HL-60/S4 (cell line): Measurements from ENCODE around the gene PSME1.

ENCODE experiments used
- in situ Hi-C: fragments of 300-500 bp; cut with MboI; formaldehyde crosslinking; loops from 2 replicates; pipeline ENCODE4 v1.14.3; 2022; ENCODE audit warnings: low sequenced_read_pairs

The PSME1 gene

DNA sequence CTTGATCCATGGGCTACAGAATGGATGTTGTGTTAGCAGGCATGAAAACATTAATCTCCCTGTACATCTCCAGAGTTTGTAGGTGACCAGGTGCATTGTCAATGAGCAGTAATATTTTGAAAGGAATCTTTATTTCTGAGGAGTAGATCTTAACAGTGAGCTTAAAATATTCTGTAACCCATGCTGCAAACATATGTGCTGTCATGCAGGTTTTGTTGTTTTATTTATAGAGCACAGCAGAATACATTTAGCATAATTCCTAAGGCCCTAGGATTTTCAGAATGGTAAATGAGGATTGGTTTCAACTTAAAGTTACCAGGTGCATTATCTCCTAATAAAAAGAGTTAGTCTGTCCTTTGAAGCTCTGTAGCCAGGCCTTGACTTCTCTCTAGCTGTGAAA lies 9.1 kb upstream of the PSME1 start:
- in situ Hi-C loops = no loop called here

DNA sequence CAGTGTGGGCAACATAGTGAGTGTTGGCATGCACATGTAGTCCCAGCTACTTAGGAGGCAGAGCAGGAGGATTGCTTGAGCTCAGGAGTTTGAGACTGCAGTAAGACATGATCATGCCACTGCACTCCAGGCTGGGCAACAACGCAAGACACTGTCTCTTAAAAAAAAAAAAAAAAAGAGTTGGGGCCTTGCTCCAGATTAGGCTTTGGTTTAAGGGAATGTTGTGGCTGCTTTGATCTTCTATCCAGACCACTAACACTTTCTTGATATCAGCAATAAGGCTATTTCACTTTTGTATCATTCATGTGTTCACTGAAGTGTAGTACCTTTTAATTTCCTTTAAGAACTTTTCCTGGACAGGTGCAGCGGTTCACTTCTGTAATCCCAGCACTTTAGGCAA lies 8.3 kb upstream of the PSME1 start:
- in situ Hi-C loops = no loop called here

DNA sequence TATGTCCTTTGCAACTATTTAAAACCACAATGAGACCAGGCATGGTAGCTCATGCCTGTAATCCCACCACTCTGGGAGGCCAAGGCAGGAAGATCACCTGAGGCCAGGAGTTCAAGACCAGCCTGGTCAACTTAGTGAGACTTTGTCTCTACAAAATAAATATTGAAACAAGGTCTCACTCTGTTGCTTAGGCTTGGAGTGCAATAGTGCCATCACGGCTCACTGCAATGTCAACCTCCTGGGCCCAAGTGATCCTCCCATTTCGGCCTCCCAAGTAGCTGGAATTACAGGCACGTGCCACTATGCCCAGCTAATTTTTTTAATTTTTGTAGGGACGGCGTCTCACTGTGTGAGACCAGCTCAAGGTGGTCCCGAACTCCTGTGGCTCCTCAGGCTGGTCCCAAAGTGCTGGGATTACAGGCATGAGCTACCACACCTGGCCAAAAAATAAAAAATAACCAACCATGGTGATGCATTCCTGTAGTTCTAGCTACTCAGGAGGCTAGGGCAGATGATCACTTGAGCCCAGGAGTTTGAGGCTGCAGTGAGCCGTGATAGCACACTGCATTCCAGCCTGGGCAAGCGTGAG lies 6.5 kb upstream of the PSME1 start:
- in situ Hi-C loops = no loop called here

DNA sequence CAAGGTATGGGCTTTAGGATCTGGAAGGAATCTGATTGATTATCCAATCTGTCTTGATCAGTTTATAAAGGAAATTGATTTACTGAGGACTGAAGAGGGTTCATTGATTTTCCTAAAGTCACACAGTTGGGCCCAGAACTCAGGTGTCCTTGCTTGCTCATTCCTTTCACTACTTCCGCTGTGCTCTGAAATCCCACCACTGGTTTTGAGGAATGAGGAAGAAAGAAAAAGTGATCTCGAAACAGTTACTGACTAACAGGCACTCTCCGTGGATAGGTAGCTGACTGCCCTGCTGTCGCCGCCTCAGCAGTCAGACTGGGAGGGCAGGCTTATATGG lies 5.6 kb upstream of the PSME1 start, which contains the start of gene FITM1:
Gene FITM1 (plus strand): TSS at position 280 of the 337 bp plus-strand sequence. CDS start 905 bp downstream, outside the sequence.
- in situ Hi-C loops = no loop called here

DNA sequence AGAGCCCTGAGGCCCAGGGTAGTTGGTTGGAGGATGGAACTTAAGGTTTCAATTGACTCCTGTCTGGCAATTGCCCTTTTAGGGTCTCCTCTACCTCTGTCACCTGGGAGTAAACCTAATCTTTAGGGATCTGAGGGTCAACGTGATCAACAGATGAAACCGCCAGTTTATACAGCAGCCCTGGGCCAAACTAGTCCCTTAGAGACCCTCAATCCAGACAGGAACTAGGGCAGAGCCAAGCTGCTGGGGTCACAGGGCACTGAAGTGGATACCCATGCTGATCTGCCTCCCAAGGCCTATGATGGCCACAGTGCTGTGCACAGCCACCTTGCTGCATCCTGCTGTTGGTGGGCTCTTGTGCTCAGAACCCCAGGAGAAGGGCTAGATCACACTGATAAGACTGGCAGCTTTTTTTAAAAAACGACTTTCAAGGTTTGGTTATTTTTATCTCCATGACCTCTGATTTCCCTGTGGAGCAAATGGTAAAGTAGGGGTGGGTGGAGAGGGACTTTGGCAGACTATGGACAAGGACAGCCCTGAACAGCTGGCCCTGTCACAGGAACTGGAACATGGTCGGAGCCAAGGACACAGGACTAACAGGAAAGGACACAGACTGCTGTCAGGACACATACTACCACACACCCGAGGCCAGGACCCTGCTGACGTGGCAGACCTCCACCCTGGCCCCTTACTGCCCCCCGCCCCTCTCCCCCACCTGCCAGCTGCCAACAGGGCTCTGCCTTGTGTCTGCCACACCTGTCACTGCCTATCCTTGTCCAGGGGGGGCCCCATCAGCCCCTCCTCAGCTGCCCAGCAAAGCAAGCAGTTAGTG lies 5.1 kb upstream of the PSME1 start:
- in situ Hi-C loops = no loop called here

DNA sequence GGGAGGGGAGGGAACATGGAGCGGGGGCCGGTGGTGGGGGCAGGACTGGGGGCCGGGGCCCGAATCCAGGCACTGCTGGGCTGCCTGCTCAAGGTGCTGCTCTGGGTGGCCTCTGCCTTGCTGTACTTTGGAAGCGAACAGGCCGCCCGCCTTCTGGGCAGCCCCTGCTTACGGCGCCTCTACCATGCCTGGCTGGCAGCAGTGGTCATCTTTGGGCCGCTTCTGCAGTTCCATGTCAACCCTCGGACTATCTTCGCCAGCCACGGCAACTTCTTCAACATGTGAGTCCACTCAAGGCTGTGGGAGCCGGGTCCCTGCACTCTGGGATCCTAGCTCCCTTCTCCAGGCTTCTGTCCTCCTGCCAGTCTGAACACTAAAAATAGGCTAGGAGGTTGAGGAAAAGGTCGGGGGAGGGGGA lies 4.4 kb upstream of the PSME1 start:
- in situ Hi-C loops = no loop called here

DNA sequence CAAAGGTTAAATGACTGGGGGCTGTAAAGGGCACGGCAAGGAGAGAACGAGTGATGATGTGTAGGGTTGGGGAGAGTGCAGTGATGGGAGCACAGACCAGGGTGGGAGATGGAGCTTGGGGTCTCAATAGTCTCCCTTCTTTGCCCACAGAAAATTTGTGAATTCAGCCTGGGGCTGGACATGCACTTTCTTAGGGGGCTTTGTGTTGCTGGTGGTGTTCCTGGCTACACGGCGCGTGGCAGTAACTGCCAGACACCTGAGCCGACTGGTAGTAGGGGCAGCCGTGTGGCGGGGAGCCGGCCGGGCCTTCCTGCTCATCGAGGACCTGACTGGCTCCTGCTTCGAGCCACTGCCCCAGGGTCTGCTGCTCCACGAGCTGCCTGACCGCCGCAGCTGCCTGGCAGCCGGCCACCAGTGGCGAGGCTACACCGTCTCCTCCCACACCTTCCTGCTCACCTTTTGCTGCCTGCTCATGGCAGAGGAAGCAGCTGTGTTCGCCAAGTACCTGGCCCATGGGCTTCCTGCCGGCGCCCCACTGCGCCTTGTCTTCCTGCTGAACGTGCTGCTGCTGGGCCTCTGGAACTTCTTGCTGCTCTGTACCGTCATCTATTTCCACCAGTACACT lies 3.8 kb upstream of the PSME1 start:
- in situ Hi-C loops = no loop called here

DNA sequence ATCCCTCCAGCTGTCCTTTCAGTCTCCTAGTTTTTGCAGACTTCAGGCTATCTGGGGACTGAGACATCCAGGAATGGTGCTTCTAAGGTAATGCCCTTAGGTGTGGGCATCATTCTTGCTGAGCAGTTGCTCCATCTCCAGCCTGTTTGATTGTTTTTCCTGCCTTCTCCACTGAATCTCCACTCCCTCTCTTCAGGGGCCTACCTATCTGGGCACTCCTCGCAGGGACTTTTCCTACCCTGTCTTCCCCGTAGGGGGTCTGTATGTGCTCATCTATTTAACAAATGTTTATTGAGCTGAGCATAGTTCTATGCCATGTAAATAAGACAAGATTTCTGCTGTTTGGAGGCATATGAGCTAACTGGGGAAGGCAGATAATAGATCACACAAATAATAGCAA lies 3.0 kb upstream of the PSME1 start:
- in situ Hi-C loops = no loop called here

DNA sequence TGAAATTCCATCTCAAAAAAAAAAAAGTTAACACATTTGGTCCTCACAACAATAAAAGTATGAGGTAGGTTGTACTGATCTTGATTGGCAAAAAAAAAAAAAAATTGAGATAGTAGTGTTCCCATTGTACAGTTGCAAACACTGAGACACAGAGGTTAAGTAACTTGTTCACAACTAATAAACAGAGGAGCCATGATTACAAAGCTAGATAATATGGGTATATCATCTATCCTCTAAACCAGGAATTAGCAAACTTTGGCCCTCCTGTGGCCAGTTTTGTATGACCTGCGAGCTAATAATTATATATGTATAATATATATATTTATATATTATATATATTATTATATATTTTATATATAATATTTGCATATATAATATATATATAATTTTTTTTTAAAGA lies 2.3 kb upstream of the PSME1 start:
- in situ Hi-C loops = no loop called here

DNA sequence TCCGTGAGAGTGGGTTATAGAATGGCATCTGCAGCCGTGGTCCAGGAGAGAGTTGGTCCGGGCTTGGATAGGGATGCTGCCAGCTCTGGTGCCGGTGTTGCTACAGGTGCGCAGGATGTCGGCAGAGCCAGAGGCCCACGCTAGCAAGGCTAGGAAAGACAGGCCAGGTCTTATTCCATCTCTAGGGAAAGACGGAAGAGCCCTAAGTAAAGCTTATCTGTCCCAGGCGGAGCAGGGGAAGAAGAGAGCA lies 485 bp upstream of the PSME1 start:
- in situ Hi-C loops = no loop called here

DNA sequence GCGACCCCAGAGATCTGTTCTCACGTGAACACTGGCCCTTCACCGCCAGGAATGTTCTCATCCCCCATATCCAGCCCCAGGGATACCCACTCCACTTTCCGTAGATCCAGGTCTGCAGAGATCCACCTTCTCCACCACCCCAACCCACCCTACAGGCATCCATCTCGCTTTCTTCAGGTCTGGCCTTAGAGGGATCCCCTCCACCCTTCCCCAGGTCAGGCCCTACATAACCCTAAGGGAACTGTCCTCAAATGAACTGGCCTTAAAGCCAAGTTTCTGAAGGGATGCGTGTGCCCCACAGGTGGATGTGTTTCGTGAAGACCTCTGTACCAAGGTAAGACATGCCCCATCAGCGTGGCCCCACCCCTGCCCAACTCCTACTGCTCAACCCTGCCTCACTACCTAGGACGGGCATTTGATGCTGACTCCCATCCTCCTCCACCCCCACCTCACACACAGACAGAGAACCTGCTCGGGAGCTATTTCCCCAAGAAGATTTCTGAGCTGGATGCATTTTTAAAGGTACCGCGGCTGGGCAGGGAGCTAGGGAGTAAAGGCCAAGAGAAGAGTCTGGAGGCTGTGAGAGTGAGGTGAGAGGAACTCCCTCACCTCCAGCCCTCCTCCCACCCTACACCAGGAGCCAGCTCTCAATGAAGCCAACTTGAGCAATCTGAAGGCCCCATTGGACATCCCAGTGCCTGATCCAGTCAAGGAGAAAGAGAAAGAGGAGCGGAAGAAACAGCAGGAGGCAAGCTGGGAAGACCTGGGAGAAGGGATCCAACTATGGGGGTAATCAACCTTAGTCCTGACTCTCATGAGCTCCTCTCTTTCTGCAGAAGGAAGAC lies 912 bp downstream of the PSME1 start:
- in situ Hi-C loops = no loop called here

DNA sequence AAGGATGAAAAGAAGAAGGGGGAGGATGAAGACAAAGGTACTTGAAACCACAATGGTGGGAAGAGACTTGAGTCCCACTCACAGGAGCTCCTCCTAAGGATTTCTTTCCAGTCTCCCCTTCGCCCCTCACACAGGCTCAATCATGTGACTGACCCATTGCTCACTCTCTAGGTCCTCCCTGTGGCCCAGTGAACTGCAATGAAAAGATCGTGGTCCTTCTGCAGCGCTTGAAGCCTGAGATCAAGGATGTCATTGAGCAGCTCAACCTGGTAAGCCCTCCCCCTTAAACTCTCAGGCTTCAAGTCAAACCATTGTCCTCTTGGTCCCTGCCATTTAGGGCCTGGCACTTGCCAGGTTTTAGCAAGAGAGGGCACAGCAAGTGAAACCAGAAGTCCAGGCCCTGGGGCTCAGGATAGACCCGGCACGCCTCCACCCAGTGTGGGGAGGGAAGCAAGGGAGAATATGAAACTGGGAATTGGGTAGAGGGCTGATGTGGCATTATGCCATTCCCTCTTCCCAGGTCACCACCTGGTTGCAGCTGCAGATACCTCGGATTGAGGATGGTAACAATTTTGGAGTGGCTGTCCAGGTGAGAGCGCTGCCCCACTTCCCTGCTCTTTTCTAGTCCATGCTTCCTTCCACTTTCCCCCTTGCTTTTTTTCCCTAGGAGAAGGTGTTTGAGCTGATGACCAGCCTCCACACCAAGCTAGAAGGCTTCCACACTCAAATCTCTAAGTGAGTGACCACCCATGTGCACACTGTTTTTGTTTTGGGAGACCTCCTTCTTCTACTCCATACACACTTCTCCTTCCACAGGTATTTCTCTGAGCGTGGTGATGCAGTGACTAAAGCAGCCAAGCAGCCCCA lies 1.8 kb downstream of the PSME1 start:
- in situ Hi-C loops = no loop called here

DNA sequence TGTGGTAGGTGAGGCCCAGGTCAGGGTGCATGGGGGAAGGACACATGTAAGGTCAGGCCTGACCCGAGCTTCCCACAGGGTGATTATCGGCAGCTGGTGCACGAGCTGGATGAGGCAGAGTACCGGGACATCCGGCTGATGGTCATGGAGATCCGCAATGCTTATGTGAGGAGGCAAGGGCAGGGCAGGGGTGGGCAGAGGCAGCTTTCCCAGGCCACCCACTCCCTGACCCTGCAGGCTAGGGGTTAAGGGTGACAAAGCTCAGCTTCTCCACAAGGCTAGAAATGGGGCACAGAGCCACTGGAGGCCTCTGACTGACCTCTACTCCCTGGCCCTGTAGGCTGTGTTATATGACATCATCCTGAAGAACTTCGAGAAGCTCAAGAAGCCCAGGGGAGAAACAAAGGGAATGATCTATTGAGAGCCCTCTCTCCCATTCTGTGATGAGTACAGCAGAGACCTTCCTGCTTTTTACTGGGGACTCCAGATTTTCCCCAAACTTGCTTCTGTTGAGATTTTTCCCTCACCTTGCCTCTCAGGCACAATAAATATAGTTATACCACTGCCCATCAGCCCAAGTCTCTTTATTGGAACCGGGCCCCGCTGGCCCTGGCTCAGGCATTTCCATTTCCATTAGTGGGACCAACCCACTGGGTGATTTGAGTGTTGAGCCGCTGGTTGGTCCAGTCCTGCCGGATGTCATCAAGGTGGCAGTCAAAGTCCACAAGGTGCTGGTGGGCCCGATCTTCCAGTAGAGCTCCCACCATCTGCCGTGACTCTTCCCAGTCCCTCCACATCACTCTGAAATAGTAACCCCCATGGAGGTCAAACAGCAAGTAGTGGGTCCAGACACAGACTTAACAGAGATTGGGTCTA lies 2.6 kb downstream of the PSME1 start:
- in situ Hi-C loops = no loop called here

DNA sequence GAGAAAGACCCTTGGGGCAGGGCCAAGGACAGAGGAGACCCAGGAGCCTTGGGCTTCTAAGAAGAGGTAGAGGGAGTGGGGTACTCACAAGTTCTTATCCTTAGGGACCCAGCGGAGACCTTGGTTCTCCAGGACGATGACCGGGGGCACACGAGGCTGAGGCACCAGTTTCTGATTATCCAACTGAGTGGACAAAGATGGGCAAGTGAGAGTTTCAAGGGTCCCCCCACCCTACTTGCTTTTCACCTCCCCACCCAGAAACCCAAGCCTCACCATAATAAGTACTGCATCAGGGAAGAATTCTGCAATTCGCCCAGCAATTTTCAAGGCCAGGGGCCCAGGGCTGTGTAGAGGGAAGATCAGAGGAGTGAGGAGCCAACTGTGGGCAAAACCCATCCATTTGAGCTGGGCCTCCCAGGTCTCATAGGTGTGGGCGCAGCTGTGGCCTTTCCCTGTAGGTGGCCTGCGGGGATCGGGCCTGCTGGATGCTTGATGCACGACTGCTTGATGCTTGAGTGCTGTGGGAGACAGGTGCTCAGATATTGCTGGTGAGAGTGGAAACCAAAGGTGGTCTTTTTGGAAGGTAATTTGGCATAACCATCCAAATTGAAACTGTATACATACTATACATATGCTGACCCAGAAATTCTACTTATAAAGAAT lies 3.4 kb downstream of the PSME1 start:
- in situ Hi-C loops = no loop called here

DNA sequence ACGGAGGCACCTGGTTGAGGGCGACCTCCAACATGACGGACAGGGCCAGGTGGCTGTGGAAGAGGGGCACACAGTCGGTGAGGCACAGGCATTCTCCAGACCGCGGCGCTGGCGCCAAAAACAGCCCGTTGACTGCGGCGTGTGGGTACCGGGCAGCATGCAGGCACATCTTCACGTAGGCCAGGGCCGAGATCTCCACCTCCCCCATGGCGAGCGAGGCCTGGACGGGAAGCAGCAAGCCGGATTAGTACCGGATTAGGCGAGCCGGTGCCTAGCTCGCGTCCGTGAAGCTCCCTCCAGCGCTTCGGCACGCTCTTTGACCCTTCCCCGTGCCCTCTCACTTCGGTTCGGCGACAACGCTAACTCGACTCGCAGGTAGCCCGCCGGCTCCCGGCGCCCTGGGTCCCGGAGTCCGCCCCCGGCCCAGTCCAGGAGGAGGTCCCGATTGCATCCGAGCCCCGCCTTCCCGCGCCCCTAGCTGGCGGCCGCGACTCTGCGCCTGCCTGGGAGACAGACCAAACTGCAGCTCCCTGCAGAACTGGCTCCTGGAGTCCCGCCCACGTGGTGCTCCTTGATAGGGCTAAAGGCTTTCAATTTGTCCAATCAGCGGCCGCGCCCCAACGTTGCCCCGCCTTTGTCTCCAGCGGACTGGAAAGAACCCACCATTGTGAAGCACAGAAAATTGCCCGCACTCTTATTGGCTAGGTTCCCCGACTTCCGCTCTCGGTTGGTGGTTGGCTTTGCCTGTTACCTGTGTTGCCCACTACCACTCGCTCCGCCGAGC lies 5.3 kb downstream of the PSME1 start, which contains the start of gene EMC9:
Gene EMC9 (minus strand): TSS at position 495 of the 784 bp plus-strand sequence. CDS start 287 bp downstream, at position 208.
- in situ Hi-C loops = no loop called here

DNA sequence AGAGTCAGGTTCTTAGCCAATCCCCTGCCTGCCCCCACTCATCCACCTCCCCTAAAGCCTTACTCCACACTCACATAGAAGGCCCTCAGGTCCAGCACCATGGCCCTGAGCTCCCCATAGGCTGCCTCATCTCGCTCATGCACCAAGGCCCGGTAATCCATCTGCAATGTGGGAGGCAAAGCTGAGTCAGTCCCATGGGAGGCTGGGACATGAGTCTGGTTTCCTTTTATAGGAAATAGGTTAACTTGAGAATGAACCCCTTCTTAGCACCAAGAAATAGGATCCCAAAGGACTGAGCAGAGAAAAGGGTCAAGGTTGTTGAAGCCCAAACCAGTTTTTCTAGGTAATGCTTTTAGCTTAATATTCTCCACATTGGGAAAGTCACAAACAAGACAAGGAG lies 7.5 kb downstream of the PSME1 start:
- in situ Hi-C loops = no loop called here

DNA sequence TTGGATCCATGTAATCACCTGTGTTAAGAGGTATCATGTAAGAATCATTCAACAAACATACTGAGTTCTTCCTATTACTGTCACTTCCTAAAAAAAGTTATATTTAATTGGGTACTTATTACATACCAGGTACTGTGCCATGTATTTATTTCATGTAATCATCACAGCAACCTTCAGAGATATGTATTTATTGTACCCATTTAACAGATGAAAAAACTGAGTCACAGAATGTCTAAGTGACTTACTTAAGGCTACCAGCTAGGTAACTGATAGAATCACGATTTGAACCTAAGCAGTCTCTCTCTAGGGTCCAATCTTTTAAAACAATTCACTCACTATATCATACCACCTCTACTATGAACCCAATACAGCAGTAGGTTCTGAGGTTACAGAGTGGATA lies 8.5 kb downstream of the PSME1 start:
- in situ Hi-C loops = no loop called here

DNA sequence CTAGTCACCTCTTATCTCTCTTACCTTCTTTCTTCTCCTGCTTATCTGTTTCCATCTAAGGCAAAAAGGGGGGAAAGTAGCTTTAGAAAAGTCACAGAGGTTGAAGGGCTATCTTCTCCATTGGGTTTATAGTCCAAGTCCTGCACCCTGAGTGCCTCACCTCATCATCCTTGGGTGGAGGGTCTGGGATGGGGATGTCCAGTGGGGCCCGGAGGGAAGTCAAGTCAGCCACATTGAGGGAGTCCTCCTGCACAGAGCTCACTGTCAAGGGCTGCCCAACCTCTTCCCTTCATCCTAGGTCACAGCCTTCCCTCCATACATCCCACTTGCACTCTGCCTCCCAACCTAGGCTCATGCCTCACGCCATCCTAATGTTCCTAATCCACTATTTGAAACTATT lies 9.2 kb downstream of the PSME1 start:
- in situ Hi-C loops = no loop called here
